ENCODE results near the gene PPIH. TPM values are rescaled to one million over a fixed set of nuclear protein-coding genes. Genes with fewer than 3 reads are reported as not detected.
A peak's percentile ranks its signal among the peaks of the same experiment; 100 is the strongest.

PPIH gene
- total and polyA plus RNA-seq, 2 of the 13 experiments (the other 11 are each of a cell fraction or from before 2014, with no cell fraction given) = 29.9 to 72.6 TPM

DNA sequence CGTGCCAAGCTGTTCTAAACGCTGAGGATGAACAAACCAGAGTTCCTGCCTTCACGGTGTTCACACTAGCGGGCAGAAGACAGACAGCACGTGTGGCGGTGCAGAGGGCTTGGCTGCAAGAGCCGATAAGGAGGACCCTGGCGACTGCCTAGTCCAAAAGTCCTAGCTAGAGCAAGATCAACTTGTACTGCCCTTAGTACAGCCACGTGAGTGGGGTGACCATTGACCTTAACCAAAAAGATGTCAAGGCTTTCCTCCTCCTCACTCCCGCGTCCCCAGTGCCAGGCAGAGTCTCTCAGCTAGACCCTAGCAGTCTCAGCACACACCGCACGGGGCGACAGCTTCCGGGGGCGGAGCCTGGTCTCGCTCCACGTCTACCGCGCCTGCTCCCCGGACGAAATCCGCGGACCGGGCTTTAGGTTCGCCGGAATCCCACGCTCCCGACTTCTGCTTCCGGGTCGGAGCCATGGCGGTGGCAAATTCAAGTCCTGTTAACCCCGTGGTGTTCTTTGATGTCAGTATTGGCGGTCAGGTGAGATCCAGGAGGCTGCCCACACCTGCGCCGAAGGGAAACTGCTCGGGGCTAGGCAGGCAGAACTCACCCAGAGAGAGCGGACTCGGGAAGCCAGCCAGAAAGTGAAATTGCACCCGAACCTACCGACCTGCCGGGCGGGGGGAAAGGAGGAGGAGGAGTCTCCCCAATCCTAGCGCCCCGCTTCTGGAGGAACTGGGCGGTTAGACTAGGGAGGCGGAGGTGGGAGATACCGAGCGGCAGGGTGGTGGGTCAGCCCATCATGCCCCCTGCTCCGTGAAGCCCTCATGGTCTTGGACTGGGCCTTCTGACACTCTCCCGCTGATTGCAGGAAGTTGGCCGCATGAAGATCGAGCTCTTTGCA lies at the start of gene PPIH (continued):
- peak; percentile 90 for TF ChIP-seq ZBTB2 (CRISPR knock-in tag; IDR thresholded peaks at IDR 0.05; ENCODE audit: low read depth)
- TF ChIP-seq ZNF768 (CRISPR knock-in tag; IDR thresholded peaks at IDR 0.05) = peak; percentile 34; the same call in 1 of the 2 replicates
- TF ChIP-seq KLF13 (CRISPR knock-in tag; IDR thresholded peaks at IDR 0.05) = no peak
- peak; percentile 91 for TF ChIP-seq THAP7 (CRISPR knock-in tag; IDR thresholded peaks at IDR 0.05)
- TF ChIP-seq, protein P1, sequence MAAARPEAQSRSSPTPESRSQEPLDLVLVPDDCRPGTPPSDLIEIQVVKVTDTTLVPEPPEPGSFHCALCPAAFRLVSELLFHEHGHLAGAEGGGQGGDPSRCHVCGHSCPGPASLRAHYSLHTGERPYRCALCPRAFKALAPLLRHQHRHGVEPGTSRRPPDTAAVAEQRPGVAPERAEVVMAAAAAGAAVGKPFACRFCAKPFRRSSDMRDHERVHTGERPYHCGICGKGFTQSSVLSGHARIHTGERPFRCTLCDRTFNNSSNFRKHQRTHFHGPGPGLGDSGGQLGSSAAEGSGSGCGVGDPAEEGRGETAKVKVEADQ (CRISPR knock-in tag; IDR thresholded peaks at IDR 0.05; ENCODE audit: borderline replicate concordance) = peak; percentile 94
- TF ChIP-seq SP1 (IDR thresholded peaks at IDR 0.05) = no peak
- TF ChIP-seq SP1 (CRISPR knock-in tag; IDR thresholded peaks at IDR 0.05) = peak; percentile 90
- peak; percentile 100 for TF ChIP-seq SAP130 (CRISPR knock-in tag; IDR thresholded peaks at IDR 0.05; ENCODE audit: low read depth)
- TF ChIP-seq CEBPG (CRISPR knock-in tag; IDR thresholded peaks at IDR 0.05) = 0 out of 2 replicates have a peak, but pooled peaks have one; percentile 5
- TF ChIP-seq ELF4 (CRISPR knock-in tag; IDR thresholded peaks at IDR 0.05; ENCODE audit: borderline replicate concordance) = no peak
- TF ChIP-seq ZFP36L1 (CRISPR knock-in tag; IDR thresholded peaks at IDR 0.05) = peak; percentile 91
- TF ChIP-seq, protein P2, sequence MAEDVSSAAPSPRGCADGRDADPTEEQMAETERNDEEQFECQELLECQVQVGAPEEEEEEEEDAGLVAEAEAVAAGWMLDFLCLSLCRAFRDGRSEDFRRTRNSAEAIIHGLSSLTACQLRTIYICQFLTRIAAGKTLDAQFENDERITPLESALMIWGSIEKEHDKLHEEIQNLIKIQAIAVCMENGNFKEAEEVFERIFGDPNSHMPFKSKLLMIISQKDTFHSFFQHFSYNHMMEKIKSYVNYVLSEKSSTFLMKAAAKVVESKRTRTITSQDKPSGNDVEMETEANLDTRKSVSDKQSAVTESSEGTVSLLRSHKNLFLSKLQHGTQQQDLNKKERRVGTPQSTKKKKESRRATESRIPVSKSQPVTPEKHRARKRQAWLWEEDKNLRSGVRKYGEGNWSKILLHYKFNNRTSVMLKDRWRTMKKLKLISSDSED (CRISPR knock-in tag; IDR thresholded peaks at IDR 0.05) = no peak
- 0 out of 2 replicates have a peak, but pooled peaks have one; percentile 49 for TF ChIP-seq ETV6 (CRISPR knock-in tag; conservative IDR thresholded peaks at IDR 0.05)
- 0 out of 4 replicates have a peak, but pooled peaks of 1 of the 2 experiments have one; percentile 7 for TF ChIP-seq REST (IDR thresholded peaks at IDR 0.05; ENCODE audit: borderline replicate concordance in 1 of 2, low read depth in 1 of 2, low read length in 2 of 2)
- TF ChIP-seq TBX2 (CRISPR knock-in tag; IDR thresholded peaks at IDR 0.05; ENCODE audit: borderline replicate concordance) = peak; percentile 88
- 0 out of 2 replicates have a peak, but pooled peaks have one; percentile 21 for TF ChIP-seq ZNF616 (CRISPR knock-in tag; IDR thresholded peaks at IDR 0.05; ENCODE audit: low read depth)
- TF ChIP-seq ZNF703 (CRISPR knock-in tag; IDR thresholded peaks at IDR 0.05; ENCODE audit: borderline replicate concordance) = no peak
- no peak for TF ChIP-seq MBD4 (IDR thresholded peaks at IDR 0.05; ENCODE audit: borderline replicate concordance, low read length)
- TF ChIP-seq FLYWCH1 (CRISPR knock-in tag; IDR thresholded peaks at IDR 0.05) = no peak
- TF ChIP-seq ZNF547 (CRISPR knock-in tag; IDR thresholded peaks at IDR 0.05) = peak; percentile 93
- TF ChIP-seq ATM (IDR thresholded peaks at IDR 0.05; ENCODE audit: borderline replicate concordance) = no peak
